GM18499 (cell line): ENCODE measurements around the gene ARHGEF38.
A peak's percentile ranks its signal among the peaks of the same experiment; 100 is the strongest.

ENCODE experiments used
- ATAC-seq: cut with Tn5 transposase; IDR thresholded peaks from one replicate; pipeline ENCODE4 v1.9.1; 2021; ENCODE audit warnings: moderate number of reproducible peaks; ENCODE audit not compliant: insufficient read depth, unreplicated experiment

Gene ARHGEF38

DNA sequence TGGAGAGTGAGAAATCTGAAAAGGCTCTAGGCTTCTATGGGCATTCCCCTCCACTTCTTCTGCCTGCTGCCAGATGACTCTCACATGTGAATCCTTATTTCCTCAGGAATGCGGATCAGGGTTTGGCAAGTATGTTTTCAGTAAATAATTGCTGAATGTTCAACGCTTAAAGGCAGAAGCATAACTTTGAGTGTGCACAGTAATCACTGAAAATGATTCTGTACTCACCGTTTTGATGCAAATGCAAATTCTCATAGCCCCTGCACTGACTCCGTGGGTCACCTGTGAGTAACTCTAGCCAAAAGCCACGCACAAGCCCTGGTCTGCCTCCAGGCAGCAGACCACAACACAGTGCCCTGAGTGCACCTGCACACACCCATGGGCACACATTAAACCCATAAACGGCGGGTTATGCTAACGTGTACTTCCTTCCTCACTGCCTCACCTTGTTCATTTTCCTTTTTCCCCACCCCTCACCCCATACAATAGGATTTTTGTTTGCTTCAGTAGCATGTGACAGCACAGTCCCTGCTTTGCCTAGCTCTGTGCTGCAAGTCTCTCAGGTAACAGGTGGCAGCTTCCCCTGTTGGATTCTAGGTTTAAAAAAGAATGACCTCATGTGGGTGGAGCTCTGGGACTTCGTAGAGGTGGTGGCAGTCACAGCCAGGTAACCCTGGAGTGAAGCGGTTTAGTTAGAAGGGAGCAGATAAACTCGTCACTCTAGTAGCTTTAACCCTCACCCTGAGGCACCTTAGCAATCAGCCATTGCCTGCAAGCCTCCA lies at the start of gene ARHGEF38:
TSS of gene ARHGEF38 (plus strand) at position 656 of the 782 bp plus-strand sequence. CDS start 146 bp downstream, outside the sequence.
- no peak for ATAC-seq

DNA sequence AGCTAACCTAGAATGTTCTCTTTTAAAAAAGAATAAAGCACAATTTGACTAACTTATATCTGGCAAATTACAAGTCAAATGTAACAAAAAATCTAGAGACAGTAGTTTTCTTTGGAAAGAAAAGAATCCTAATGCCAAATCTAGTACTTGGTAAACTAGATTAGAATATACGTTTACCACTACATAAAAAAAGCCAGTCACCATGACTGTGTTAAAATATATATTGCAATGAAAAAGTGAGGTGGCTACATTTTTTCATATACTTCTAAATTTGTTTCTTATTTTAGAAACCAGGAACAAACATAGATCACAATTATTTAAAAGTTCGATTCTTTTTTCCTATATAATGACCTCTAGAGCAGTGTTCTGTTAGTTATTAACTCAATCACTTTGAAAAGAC lies 48.9 kb upstream of the ARHGEF38 start:
- ATAC-seq = no peak

DNA sequence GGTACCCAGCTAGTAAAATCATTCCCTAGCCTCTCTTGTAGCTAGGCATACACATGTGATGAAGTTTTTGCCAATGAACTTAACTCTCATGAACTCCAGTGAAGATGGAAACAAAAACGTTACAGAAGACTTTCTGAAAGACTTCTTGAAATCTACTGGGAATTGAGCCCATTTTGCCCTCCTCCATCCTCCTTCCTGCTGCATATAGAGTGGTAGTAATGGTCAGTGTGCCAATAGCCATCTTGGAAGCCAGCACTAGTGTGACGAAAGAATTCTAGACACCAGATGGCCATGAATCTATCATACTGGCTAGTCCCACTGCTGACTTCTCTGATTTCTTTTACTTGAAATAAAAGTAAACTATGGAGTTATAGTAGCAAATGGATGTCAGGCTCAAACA lies 47.7 kb upstream of the ARHGEF38 start:
- no peak for ATAC-seq

DNA sequence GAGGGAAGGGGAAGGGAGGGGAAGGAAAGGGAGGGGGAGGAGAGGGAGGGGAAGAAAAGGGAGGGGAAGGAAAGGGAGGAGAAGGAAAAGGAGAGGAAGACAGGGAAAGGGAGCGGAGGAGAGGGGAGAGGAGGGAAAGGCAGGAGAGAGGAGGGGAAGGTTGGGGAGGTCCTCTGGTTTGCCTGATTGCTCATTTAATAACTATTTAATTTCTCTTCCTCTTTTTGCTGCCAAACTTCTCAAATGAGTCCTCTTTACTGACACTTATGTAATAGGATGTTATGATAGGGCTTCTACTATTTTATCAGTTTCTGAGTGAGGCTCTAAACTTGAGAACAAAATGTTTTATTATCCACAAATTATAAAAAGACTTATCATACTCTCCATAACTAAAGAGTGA lies 43.1 kb upstream of the ARHGEF38 start:
- peak; percentile 95 for ATAC-seq

GRCh38 chr4:105509714-105510113 lies 42.7 kb upstream of the ARHGEF38 start:
- no peak for ATAC-seq

DNA sequence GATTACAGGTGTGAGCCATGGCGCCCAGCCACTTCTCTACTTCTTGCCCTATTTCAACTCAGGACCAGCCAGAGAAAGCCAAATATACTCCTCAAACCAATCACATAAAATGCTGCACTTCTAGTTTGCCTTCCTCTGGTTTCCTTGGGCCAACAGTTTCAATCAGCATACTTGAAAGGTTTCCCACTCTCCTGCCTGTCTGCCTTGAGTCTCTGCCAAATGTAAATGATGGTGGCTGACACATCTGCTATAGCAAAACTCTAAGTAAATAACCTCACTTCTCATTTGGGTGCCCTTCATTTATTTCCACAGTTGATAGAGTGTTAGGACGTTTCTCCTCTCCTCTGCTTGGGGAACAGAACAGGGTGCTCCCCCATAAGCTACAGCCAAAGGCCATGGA lies 42.2 kb upstream of the ARHGEF38 start:
- ATAC-seq = no peak

GRCh38 chr4:105520819-105521790 lies 31.3 kb upstream of the ARHGEF38 start:
- ATAC-seq = no peak

DNA sequence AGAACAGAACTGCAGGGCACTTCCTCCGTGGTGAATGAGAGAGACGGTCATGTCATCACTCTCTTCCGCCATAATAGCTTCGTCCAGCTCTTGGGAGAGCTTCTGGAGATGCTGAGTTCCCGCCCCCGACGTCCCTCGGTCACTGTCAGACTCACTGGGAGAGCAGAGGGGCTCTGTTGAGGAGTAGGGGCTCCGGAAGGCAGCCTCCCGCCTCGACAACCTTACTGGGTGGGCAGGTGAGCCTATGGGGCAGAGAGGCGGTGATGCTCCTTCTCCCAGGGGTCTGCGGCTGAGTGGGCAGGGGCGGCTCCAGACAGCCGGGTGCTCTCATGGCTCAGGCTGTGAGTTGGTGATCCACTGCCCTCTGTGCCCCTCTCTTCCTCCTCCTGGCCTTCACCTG lies 25.8 kb upstream of the ARHGEF38 start:
- ATAC-seq = no peak

- no peak for ATAC-seq
Observed at GRCh38 chr4:105527081-105527480, 25.3 kb upstream of the ARHGEF38 start.

GRCh38 chr4:105536601-105537000 lies 15.8 kb upstream of the ARHGEF38 start:
- ATAC-seq = no peak

- ATAC-seq = no peak
Observed at GRCh38 chr4:105541420-105541819, 11.0 kb upstream of the ARHGEF38 start.

GRCh38 chr4:105542039-105542438 lies 10.4 kb upstream of the ARHGEF38 start:
- ATAC-seq = no peak

DNA sequence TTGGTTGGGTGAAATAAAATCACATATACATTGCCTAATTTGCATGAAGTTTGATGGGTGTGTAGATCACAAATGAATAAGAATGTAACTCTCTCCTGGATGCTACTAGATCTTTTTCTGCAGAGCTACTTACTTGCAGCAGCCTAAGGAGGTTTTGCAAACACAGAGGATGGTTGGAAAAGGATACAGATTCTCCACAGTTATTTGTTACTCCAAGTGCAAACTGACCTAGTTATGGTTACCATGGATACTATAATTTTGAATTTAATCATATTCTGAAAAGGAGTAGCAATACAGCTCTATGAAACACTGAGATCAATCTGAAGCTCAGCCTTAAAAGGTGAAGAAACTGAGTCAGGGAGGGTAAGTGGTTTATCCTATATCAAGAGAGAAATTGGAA lies 9.1 kb upstream of the ARHGEF38 start:
- no peak for ATAC-seq

DNA sequence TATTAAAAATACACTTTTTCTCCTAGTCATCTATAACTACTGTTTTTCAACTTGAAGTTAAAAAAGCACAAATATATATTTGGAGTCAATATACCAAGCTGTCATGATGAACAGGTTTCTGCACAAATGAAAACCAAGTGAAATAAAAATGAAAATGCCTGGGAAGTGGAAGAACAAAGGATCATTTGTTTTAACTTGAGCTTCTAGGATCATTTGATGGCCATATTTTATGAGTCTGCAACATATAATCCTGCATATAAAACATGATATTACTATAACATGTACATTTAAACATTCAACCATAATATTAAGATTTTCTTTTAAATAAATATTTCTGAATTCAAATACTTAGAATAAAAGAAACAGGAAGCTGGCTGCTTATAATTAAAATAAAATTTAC lies 8.5 kb upstream of the ARHGEF38 start:
- no peak for ATAC-seq

GRCh38 chr4:105544520-105545286 lies 7.7 kb upstream of the ARHGEF38 start:
- no peak for ATAC-seq

- no peak for ATAC-seq
Observed at GRCh38 chr4:105546086-105546485, 6.3 kb upstream of the ARHGEF38 start.

DNA sequence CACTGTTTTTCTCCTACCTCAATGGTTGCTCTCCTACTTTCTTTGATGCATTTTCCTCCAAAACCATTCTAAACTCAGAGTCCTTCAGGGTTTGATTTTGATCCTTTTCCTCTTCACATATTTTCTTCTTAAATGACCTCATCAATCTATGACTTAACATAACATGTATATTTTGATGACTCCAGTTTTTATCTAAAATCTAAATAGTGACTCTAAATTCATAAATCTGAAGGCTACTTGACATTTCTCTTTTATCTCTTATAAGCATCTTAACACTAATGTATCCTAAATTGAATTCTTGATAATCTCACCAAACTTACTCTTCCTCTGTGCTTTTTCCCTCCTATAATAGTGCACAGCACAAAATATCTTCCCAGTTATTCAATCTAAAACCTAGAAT lies 4.7 kb upstream of the ARHGEF38 start:
- no peak for ATAC-seq

DNA sequence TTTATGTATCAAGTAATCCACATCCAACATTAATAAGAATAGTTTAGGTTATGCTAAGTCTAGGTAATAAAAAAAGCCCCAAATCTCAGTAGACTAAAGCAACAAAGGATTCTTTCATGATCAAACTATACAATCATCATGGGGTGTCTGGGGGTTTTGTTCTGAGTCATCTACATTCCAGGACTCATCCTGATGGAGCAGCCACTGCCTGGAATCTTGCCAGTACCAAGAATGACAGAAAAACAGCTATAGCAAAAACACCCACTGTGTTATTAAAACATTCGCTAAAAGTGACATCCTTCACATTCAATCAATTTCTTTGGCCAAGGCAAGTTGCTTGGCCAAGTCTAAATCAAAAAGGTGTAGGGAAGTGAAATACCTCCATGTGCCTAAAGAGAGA lies 3.9 kb upstream of the ARHGEF38 start:
- ATAC-seq = no peak

DNA sequence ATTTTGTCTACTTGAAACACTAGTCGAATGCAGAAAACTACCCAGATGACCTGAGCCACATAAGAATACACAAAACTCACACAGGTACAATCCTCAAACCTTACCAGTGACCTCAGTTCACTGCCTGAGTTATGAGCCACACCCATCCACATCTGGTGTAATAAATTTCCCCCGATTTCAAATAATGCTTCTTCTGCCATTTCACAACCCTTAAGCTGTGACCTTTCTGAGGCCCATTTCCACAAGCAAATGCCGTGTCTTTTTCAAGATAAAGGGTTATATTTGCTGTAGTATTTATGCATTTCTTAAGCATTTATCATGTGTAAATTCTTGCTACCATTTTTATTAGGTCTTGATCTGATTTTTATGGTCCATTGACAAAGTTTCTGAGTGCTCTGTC lies 1.8 kb upstream of the ARHGEF38 start:
- ATAC-seq = no peak

DNA sequence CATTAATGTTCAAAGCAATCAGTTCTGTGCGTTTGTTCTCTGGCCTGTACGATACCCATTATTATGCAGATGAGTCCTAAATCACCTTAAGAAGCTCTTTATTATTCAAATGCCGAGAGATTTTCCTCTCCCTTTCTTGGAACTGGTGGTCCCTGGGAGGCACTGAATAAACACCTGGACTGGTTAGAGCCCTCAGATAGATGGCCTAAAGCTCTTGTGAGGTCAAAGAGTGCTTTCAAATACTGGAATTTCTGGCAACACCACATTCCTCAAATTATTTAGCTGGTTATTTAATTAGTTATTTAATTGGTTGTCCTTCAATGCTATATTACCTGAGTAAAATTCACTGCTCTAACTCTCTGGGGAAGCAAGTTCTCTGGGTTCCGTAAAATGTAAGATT lies 3.0 kb downstream of the ARHGEF38 start:
- no peak for ATAC-seq

- ATAC-seq = no peak
Observed at GRCh38 chr4:105556206-105556605, 3.8 kb downstream of the ARHGEF38 start.
